Measurements from ENCODE around the gene FIGNL2. TPM values are rescaled to one million over a fixed set of nuclear protein-coding genes. Genes with fewer than 3 reads are reported as not detected.

The FIGNL2 gene
- total RNA-seq, 6 donors from 2014 or later = 0.22 to 1.5 (median 0.39) TPM; not detected in 1

DNA sequence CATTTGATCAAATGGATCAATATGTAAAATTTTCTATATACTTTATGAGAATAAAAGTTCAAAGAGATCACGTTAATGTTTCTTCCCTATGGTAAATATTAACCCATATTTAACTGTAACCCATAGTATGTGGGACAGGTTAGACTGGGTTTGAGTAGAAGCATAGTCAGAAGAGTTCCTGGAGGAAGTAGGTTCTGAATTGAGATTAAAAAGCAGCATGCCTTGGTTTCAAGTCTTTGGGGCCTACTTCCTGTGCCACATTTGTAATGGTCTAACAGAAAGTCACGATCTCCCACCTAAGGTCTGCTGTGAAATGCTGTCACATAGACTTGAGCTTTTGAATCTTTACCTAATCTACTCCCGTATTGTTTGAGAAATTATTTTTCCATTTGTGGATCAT, 63.8 kb downstream of the FIGNL2 start:
- DNase-seq (no peak), ATAC-seq (ENCODE audit: low FRiP score in 2 of 2) (no peak)
- H3K36me3 ChIP-seq = no peaks in the 10 kb centered on the region
- TF ChIP-seq POLR2A (IDR thresholded peaks at IDR 0.05) (no peak), POLR2AphosphoS5 (IDR thresholded peaks at IDR 0.05) (no peak), EP300 (IDR thresholded peaks at IDR 0.05) (no peak)
- TF ChIP-seq, protein P1, sequence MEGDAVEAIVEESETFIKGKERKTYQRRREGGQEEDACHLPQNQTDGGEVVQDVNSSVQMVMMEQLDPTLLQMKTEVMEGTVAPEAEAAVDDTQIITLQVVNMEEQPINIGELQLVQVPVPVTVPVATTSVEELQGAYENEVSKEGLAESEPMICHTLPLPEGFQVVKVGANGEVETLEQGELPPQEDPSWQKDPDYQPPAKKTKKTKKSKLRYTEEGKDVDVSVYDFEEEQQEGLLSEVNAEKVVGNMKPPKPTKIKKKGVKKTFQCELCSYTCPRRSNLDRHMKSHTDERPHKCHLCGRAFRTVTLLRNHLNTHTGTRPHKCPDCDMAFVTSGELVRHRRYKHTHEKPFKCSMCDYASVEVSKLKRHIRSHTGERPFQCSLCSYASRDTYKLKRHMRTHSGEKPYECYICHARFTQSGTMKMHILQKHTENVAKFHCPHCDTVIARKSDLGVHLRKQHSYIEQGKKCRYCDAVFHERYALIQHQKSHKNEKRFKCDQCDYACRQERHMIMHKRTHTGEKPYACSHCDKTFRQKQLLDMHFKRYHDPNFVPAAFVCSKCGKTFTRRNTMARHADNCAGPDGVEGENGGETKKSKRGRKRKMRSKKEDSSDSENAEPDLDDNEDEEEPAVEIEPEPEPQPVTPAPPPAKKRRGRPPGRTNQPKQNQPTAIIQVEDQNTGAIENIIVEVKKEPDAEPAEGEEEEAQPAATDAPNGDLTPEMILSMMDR (IDR thresholded peaks at IDR 0.05) = no peak
- H3K9me3 ChIP-seq = no peaks in the 10 kb centered on the region
- H3K4me1 ChIP-seq = no peaks in the 10 kb centered on the region
- no peaks in the 10 kb centered on the region for H3K27me3 ChIP-seq
- no peak overlapping the region for H3K27ac ChIP-seq
- no peak overlapping the region for H3K4me3 ChIP-seq
- 78 to 80% methylated on average over 3 of the region's 3 CpGs for WGBS, 2 donors

DNA sequence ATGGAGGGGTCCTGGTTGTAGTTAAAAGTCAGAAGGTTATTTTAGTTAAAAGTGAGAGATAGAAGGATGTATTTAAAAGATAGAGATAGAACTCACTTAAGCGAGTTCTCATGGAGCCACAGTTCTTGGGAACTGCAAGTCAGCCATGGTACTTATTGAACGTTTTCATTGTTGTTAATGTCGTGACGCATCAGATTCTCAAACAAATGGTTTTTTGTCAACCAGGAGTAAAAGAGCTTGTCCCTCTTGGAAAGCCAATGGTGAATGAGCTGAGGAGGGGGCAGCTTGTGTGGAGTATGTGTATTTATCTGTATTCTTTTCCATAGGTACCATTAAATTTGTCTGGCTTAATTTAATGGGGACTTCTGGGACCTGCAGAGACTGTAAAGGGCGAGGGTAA, 68.6 kb downstream of the FIGNL2 start:
- 88 to 94% methylated on average over 5 of the region's 5 CpGs for WGBS, 2 donors
- ATAC-seq (ENCODE audit: low FRiP score in 2 of 2) = no peak
- no peak for DNase-seq
- H3K36me3 ChIP-seq = no peaks in the 10 kb centered on the region
- no peak overlapping the region for H3K4me3 ChIP-seq
- no peak overlapping the region for H3K27ac ChIP-seq
- no peaks in the 10 kb centered on the region for H3K9me3 ChIP-seq
- no peaks in the 10 kb centered on the region for H3K4me1 ChIP-seq
- TF ChIP-seq EP300 (IDR thresholded peaks at IDR 0.05) (no peak), POLR2AphosphoS5 (IDR thresholded peaks at IDR 0.05) (no peak)
- TF ChIP-seq, protein P1 (IDR thresholded peaks at IDR 0.05) = no peak
- H3K27me3 ChIP-seq = no peaks in the 10 kb centered on the region

DNA sequence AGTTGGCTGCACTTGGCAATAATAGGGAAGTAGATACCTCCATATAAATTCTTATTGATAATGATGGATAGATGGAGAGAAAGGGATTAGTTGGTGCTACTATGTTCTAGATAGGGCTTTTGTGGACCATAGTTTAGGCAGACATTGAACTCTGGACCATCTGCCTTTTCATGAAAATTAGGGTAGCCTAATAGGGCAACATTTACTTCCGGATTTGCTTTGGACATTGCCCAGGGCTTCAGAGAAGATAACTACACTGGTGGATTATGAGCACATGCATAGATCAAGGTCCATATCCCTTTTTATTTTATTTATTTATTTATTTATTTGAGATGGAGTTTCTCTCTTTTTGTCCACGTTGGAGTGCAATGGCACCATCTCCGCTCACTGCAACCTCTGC, 70.5 kb downstream of the FIGNL2 start:
- H3K4me3 ChIP-seq = no peak overlapping the region
- H3K27me3 ChIP-seq = no peaks in the 10 kb centered on the region
- ATAC-seq (ENCODE audit: low FRiP score in 2 of 2) (no peak), DNase-seq (no peak)
- no peaks in the 10 kb centered on the region for H3K9me3 ChIP-seq
- no peak overlapping the region for H3K27ac ChIP-seq
- WGBS, 2 donors = 91 to 95% methylated on average over 3 of the region's 3 CpGs
- no peaks in the 10 kb centered on the region for H3K36me3 ChIP-seq
- no peaks in the 10 kb centered on the region for H3K4me1 ChIP-seq
- no peak for TF ChIP-seq POLR2AphosphoS5 (IDR thresholded peaks at IDR 0.05)

DNA sequence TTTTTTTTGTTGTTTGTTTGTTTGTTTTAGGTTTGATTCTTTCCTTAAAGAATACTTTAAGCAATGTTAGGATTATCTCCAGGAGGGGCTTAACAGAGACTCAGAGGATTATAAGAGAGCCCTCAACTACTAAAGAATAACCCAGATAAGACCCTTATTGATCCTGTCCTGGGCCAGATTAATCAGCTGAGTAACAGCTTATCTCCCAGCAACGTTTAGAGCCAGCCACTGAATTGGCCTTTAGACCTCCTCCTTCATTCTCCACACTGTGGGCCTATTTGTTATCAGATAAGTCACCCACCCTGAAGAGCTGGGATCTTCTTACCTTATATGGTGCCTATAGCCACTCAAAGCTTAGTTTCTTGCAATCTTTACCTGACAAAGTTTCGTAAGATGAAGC, 71.1 kb downstream of the FIGNL2 start:
- ATAC-seq (ENCODE audit: low FRiP score in 2 of 2) (no peak), DNase-seq (no peak)
- H3K4me1 ChIP-seq = no peaks in the 10 kb centered on the region
- no peaks in the 10 kb centered on the region for H3K9me3 ChIP-seq
- H3K27me3 ChIP-seq = no peaks in the 10 kb centered on the region
- TF ChIP-seq EP300 (IDR thresholded peaks at IDR 0.05) (no peak), POLR2AphosphoS5 (IDR thresholded peaks at IDR 0.05) (no peak), POLR2A (IDR thresholded peaks at IDR 0.05) (no peak)
- TF ChIP-seq, protein P1 (IDR thresholded peaks at IDR 0.05) = no peak
- no peaks in the 10 kb centered on the region for H3K36me3 ChIP-seq
- WGBS, 2 donors = 50 to 60% methylated on average over 2 of the region's 2 CpGs
- H3K4me3 ChIP-seq = no peak overlapping the region
- no peak overlapping the region for H3K27ac ChIP-seq

DNA sequence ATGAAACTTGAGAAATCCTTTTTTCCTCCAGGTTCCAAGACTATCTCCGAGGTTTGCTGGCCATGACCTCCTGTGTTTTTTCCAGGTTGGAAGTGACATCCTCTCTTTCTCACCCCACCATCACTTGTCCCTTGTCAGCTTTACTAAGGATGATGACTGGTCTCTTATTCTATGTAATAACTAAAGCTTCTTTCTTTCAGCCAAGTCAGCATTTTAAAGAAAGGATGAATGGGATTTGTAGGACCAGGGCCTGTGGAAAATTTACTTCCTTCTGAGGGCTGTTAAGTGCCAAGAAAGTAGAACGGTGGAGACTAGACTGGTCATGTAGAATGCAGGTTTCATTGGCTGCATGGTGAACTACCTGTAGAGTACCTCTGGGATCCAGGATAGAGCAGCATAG, 73.6 kb downstream of the FIGNL2 start:
- ATAC-seq (ENCODE audit: low FRiP score in 2 of 2) (no peak), DNase-seq (no peak)
- Histone ChIP-seq H3K4me3 (no peak overlapping the region), H3K27ac (no peak overlapping the region), H3K4me1 (no peaks in the 10 kb centered on the region), H3K9me3 (no peaks in the 10 kb centered on the region), H3K36me3 (no peaks in the 10 kb centered on the region), H3K27me3 (no peaks in the 10 kb centered on the region)
- TF ChIP-seq POLR2A (IDR thresholded peaks at IDR 0.05) = no peak
- TF ChIP-seq EP300 (IDR thresholded peaks at IDR 0.05) = no peak
- TF ChIP-seq, protein P1 (IDR thresholded peaks at IDR 0.05) = no peak
- TF ChIP-seq POLR2AphosphoS5 (IDR thresholded peaks at IDR 0.05) = no peak
- 86% methylated on average over 2 of the region's 2 CpGs for WGBS, 2 donors

Measured in upper lobe of left lung (tissue), 6 donors.